Mucosa of descending colon (tissue), 3 donors: ENCODE measurements around the gene MYL12B. TPM values are rescaled to one million over a fixed set of nuclear protein-coding genes. Genes with fewer than 3 reads are reported as not detected.

Source experiments
- ATAC-seq: fragments of 200-7000 bp; cut with Tn5 transposase; one replicate; pipeline ENCODE4 v1.9.1; 2020; ENCODE audit warnings: mild to moderate bottlenecking, moderate library complexity
- DNase-seq, 3 donors: peaks; one replicate each; pipeline ENCODE4 v3.0.0-alpha.2; 2020
- H3K36me3 ChIP-seq: fragments of 200-600 bp; one replicate; pipeline ENCODE4 v1.8.0; 2021; ENCODE audit warnings: low read depth, mild to moderate bottlenecking
- H3K4me1 ChIP-seq: fragments of 200-600 bp; one replicate; pipeline ENCODE4 v1.8.0; 2021; ENCODE audit warnings: low read depth, mild to moderate bottlenecking
- H3K4me3 ChIP-seq: fragments of 200-600 bp; one replicate; pipeline ENCODE4 v1.8.0; 2021; ENCODE audit warnings: mild to moderate bottlenecking
- H3K9me3 ChIP-seq: fragments of 200-600 bp; one replicate; pipeline ENCODE4 v1.8.0; 2021; ENCODE audit warnings: mild to moderate bottlenecking
- intact Hi-C, 2 donors: fragments of 100-400 bp; cut with DNase I in 1 of 2; cut with micrococcal nuclease in 1 of 2; formaldehyde crosslinking; loops; one replicate each; pipeline versions ENCODE4 v1.11.0 to v1.11.1; 2022; cut with DNase I, micrococcal nuclease
- long read RNA-seq, 2 donors: library from polyadenylated mRNA; unstranded; transcript quantifications; one replicate each; pipeline ENCODE4 v2.0.0, GENCODE V29; 2019 to 2021
- total RNA-seq, 3 donors: library from RNA; stranded (reverse); fragmentation: NEBNext Ultra II Directional in 2 of 3; extraction: Animal tissue kit (Norgen Biotek cat#: 25700) in 2 of 3; gene quantifications; one replicate each; pipeline versions ENCODE4 v1.2.1 to v1.2.4, GENCODE V29; 2021 to 2023
- TF ChIP-seq, protein P1 (sequence below): fragments of 200-600 bp; IDR thresholded peaks from one replicate; pipeline ENCODE4 v1.8.0; 2022; ENCODE audit warnings: antibody characterized with exemption, mild to moderate bottlenecking
- donor health status: DM: no; HTN: no; CAD: no; lungs with moderate emphysema.
- donor health status: DM: no; HTN: no; CAD: no.
- donor health status: DM: no; HTN: yes; CAD: no.

Gene MYL12B
- total RNA-seq = 100 to 1,000 TPM; 317 to 609 (median 569) TPM
- long read RNA-seq, donor 1, transcript MYL12B-202 (4 exons, 1,025 nt) = minor isoform, 6 of 219 reads
- long read RNA-seq, donor 1, transcript MYL12B-201 (4 exons, 1,210 nt) = major isoform, 208 of 219 reads
- long read RNA-seq, donor 1, partial matches to known transcripts = 3 of 219 reads
- long read RNA-seq, donor 1, other reads (novel, unspliced or antisense) = 1 of 219 reads
- long read RNA-seq, donor 2, transcript MYL12B-201 (4 exons, 1,210 nt) = major isoform, 514 of 562 reads
- long read RNA-seq, donor 2, partial matches to known transcripts = 43 of 562 reads
- long read RNA-seq, donor 2, other reads (novel, unspliced or antisense) = 1 of 562 reads

DNA sequence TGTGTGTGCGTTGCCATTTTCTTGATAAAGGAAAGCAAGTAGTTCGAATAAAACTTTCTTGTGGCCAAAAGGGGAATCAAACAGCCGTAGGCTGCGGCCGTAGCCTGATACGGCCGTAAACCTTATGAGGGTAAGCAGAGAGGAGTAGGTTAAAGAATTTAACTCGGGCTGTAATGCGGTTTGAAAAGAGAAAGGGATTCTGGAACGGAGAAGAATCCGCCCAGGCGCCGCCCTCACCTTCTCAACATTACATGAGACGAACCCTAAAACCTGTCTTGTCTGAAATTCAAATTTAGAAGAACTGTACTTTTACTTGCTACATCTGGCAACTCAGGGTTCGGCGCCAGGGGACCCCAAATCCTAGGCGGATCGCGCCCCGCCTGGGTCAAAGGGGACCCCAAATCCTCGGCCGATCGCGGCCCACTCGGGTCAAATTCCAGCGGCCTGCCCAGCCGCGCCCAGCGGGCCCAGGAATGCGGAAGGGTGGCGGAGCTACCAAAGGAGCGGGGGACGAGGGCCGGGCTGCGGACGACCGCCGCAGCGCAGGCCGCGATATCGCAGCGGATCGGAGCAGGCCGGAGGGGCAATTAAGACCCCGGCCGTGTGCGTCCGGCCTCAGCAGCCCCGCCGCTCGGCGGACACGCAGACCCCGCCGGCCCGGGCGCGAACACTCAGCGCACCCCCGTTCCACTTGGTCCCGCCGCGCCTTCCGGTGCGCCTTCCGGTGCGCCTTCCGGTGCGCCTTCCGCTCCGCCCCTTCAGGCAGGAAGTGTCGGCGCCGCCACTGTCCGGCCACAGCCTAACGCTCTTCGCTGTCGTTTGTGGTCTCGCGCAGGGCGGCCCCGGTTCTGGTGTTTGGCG lies at the start of gene MYL12B:
Gene MYL12B, plus strand, starts transcription at position 761 of the 861 bp plus-strand sequence. CDS start 10,766 bp downstream, outside the sequence.
- intact Hi-C loops = loop anchor here in 1 of 2 donors (10.0 kb wide), 1 partner anchor 333 kb away; no protein-coding TSS in a partner anchor
- Histone ChIP-seq H3K4me3 (peak within 1 kb of the TSS; percentile 82), H3K4me1 (peaks cover 38% of the 10 kb centered on the region), H3K9me3 (no peaks in the 10 kb centered on the region), H3K36me3 (peaks cover 4% of the 10 kb centered on the region)
- TF ChIP-seq, protein P1, sequence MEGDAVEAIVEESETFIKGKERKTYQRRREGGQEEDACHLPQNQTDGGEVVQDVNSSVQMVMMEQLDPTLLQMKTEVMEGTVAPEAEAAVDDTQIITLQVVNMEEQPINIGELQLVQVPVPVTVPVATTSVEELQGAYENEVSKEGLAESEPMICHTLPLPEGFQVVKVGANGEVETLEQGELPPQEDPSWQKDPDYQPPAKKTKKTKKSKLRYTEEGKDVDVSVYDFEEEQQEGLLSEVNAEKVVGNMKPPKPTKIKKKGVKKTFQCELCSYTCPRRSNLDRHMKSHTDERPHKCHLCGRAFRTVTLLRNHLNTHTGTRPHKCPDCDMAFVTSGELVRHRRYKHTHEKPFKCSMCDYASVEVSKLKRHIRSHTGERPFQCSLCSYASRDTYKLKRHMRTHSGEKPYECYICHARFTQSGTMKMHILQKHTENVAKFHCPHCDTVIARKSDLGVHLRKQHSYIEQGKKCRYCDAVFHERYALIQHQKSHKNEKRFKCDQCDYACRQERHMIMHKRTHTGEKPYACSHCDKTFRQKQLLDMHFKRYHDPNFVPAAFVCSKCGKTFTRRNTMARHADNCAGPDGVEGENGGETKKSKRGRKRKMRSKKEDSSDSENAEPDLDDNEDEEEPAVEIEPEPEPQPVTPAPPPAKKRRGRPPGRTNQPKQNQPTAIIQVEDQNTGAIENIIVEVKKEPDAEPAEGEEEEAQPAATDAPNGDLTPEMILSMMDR = no peak
- peak; percentile 91 to 93 (median 92) for DNase-seq
- peak; percentile 92 for ATAC-seq

GRCh38 chr18:3212657-3213056 lies 49.3 kb upstream of the MYL12B start:
- no peak for DNase-seq
- TF ChIP-seq, protein P1 = no peak
- Histone ChIP-seq H3K4me3 (no peak overlapping the region), H3K4me1 (peaks cover 18% of the 10 kb centered on the region), H3K9me3 (no peaks in the 10 kb centered on the region), H3K36me3 (no peaks in the 10 kb centered on the region)
- intact Hi-C loops = no loop called here
- ATAC-seq = no peak

DNA sequence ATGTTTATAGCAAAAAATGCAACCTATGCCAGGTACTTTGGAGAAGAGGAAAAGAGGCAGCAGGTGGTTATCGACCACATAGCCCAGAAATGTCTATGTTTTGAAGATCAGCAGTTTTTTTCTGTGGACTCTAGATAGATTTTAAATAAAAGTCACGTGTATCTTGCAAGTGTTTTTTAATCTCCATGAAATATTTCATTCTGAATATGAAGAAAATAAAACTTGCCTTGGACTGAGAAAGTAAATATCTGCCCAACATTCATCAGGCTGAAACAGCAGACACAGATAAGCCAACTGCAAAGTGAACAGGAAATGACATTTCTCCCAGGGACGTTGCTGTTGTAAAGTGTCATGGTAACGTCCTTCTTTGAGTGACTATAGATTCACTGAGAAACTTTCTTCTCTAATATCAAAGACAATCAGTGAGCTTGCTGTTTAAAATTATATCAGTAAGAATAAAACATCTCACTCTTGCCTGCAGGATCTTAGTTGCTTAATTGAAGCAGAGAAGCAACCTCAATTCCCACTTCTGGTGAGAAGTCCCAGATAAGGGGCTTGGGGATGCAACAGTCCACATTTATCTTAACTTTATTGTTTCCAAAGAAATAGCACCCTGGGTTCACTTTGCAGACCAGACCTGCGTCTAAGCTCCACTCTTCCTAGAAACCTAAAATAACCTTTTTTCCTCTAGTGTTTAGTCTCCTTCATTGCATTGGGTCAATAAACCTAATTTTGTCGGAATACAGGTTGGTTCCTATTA lies 48.5 kb upstream of the MYL12B start:
- TF ChIP-seq, protein P1 = no peak
- Histone ChIP-seq H3K4me1 (peaks cover 26% of the 10 kb centered on the region), H3K36me3 (no peaks in the 10 kb centered on the region), H3K9me3 (no peaks in the 10 kb centered on the region), H3K4me3 (no peak overlapping the region)
- intact Hi-C loops = no loop called here
- ATAC-seq (peak; percentile 59), DNase-seq (no peak)

DNA sequence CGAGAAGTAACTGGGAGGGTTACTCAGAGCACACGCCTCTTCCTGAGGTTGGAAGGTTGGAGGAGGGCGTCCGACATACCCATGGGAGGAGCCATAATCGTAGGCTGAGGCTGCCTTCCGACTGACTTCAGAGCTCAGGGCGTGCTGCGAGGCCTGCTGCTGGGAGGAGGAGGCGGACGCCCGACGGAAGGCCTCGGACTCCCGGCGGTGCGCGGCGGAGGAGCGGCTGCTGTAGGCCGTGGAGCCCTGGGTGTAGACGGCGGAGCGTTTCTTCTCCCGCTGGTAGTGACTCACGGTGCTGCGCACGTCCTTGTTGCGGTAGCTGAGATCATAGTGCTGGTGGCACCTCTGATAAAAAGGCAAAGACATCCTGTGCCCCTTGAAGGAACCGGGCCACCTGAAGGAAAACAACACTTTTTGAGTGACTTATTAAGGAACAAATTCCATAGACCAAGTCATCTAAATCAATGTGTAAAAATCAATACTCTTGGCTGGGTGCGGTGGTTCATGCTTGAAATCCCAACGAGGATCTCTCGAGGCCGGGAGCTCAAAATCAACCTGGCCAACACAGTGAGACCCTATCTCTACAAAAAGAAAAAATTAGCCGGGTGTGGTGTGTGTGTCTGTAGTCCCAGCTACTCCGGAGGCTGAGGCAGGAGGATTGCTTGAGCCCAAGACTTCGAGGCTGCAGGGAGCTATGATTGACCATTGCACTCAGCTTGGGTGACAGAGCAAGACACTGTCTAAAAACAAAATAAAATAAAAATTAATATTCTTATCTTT lies 46.9 kb upstream of the MYL12B start:
- Histone ChIP-seq H3K4me1 (peaks cover 27% of the 10 kb centered on the region), H3K36me3 (no peaks in the 10 kb centered on the region), H3K4me3 (no peak overlapping the region), H3K9me3 (no peaks in the 10 kb centered on the region)
- TF ChIP-seq, protein P1 = no peak
- DNase-seq (no peak), ATAC-seq (no peak)
- intact Hi-C loops = no loop called here

- intact Hi-C loops = no loop called here
- H3K4me3 ChIP-seq = no peak overlapping the region
- TF ChIP-seq, protein P1 = no peak
- H3K36me3 ChIP-seq = no peaks in the 10 kb centered on the region
- ATAC-seq = peak; percentile 5
- H3K4me1 ChIP-seq = peaks cover 27% of the 10 kb centered on the region
- DNase-seq = no peak
- no peaks in the 10 kb centered on the region for H3K9me3 ChIP-seq
Measured at GRCh38 chr18:3216987-3217386, 44.9 kb upstream of the MYL12B start.
